Psoas muscle (tissue), 8 donors: ENCODE results near the gene IKZF1. TPM values are rescaled to one million over a fixed set of nuclear protein-coding genes. Genes with fewer than 3 reads are reported as not detected.
A peak's percentile ranks its signal among the peaks of the same experiment; 100 is the strongest.

Experiments
- ATAC-seq, 4 donors: fragments of 200-7000 bp; cut with Tn5 transposase; one replicate each; pipeline ENCODE4 v1.9.1; 2020; ENCODE audit warnings: moderate library complexity in 3 of 4, mild to moderate bottlenecking in 2 of 4
- DNase-seq, 2 donors: peaks; one replicate each; pipeline ENCODE4 v3.0.0-alpha.2; 2020
- H3K27ac ChIP-seq: fragments of 200-600 bp; one replicate; pipeline ENCODE4 v1.8.0; 2022
- H3K27me3 ChIP-seq, 3 donors: fragments of 200-600 bp in 1 of 3; one replicate each; pipeline versions ENCODE4 v1.6.1 to v1.8.0; 2013 to 2022; ENCODE audit warnings: low read length in 2 of 3, mild to moderate bottlenecking in 2 of 3, moderate library complexity in 1 of 3; ENCODE audit not compliant: insufficient read depth in 3 of 3
- H3K36me3 ChIP-seq, 2 donors: fragments of 200-600 bp in 1 of 2; one replicate each; pipeline versions ENCODE4 v1.6.1 to v1.8.0; 2013 to 2022; ENCODE audit warnings: low read depth in 1 of 2, mild to moderate bottlenecking in 1 of 2, moderate library complexity in 1 of 2; ENCODE audit not compliant: insufficient read depth in 1 of 2
- H3K4me1 ChIP-seq: fragments of 200-600 bp; one replicate; pipeline ENCODE4 v1.8.0; 2022
- H3K4me3 ChIP-seq: fragments of 200-600 bp; one replicate; pipeline ENCODE4 v1.8.0; 2022; ENCODE audit warnings: mild to moderate bottlenecking
- H3K9me3 ChIP-seq: fragments of 200-600 bp; one replicate; pipeline ENCODE4 v1.8.0; 2022
- WGBS, 3 donors: extraction: QIAGEN DNeasy Blood & Tissue Kit; methylation state at CpG; one replicate each; pipeline versions ENCODE4 v1.1.6 to v1.1.7; 2013; 5-methylcytosine and 5-hydroxymethylcytosine counted together
- intact Hi-C, 2 donors: fragments of 100-400 bp; cut with DNase I; formaldehyde crosslinking; loops; one replicate each; pipeline versions ENCODE4 v1.11.0 to v1.14.2; 2022
- polyA plus RNA-seq, 3 donors: library from polyadenylated mRNA; stranded (reverse); fragments of 200-250 nt; gene quantifications; one replicate each; pipeline ENCODE4 v1.2.3, GENCODE V29; 2013
- total RNA-seq, 4 donors: library from RNA; stranded (reverse); fragmentation: NEBNext Ultra II Directional in 2 of 4; extraction: Animal tissue kit (Norgen Biotek cat#: 25700) in 2 of 4; gene quantifications; one replicate each; pipeline versions ENCODE4 v1.2.1 to v1.2.4, GENCODE V29; 2021 to 2023
- TF ChIP-seq, protein P1 (sequence below): fragments of 200-600 bp; IDR thresholded peaks from one replicate; pipeline ENCODE4 v1.8.0; 2022; ENCODE audit warnings: antibody characterized with exemption
- donor health status: healthy with polysubstance abuse.
- donor health status: DM: no; HTN: no; CAD: no; lungs with moderate emphysema.
- donor health status: Bipolar disorder and iron deficiency.
- donor health status: healthy.
- donor health status: DM: yes; HTN: yes; CAD: no.
- donor health status: DM: no; HTN: no; CAD: no.
- donor health status: DM: no; HTN: no; CAD: no.
- donor health status: DM: yes; HTN: yes; CAD: no.

The IKZF1 gene
- total and polyA plus RNA-seq, 7 donors = 0.18 to 2.0 (median 1.1) TPM

DNA sequence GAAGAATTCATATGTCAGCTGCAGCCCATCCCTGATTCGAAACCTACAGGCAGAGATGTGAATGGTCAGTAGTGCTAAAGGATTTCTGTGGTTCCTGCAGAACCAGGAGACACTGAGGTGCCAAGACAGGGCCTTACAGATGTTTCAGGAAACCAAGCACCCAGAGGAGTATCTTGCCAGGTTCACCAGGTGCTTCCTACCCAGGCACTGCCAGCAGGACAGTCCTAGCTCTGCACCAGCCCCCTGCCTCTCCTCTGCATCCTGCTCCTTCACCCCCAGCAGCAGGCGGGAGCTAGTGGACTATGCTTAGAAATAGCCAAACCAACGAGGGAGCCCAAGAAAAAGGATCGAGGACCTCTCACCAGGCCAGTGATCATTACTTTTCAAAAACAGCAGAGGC lies 4.2 kb upstream of the IKZF1 start:
- Histone ChIP-seq H3K4me3 (no peak overlapping the region), H3K36me3 (no peaks in the 10 kb centered on the region), H3K27ac (no peak overlapping the region), H3K4me1 (peaks cover 3% of the 10 kb centered on the region), H3K9me3 (no peaks in the 10 kb centered on the region), H3K27me3 (peaks cover 3 to 56% (median 14%) of the 10 kb centered on the region in 3 donors)
- intact Hi-C loops = no loop called here
- DNase-seq (no peak), ATAC-seq (no peak)
- WGBS, 3 donors = 59 to 62% (median 60%) methylated on average over 4 of the region's 4 CpGs
- TF ChIP-seq, protein P1, sequence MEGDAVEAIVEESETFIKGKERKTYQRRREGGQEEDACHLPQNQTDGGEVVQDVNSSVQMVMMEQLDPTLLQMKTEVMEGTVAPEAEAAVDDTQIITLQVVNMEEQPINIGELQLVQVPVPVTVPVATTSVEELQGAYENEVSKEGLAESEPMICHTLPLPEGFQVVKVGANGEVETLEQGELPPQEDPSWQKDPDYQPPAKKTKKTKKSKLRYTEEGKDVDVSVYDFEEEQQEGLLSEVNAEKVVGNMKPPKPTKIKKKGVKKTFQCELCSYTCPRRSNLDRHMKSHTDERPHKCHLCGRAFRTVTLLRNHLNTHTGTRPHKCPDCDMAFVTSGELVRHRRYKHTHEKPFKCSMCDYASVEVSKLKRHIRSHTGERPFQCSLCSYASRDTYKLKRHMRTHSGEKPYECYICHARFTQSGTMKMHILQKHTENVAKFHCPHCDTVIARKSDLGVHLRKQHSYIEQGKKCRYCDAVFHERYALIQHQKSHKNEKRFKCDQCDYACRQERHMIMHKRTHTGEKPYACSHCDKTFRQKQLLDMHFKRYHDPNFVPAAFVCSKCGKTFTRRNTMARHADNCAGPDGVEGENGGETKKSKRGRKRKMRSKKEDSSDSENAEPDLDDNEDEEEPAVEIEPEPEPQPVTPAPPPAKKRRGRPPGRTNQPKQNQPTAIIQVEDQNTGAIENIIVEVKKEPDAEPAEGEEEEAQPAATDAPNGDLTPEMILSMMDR = no peak

GRCh38 chr7:50302486-50303334 lies 1.8 kb upstream of the IKZF1 start:
- TF ChIP-seq, protein P1 = no peak
- Histone ChIP-seq H3K4me3 (no peak overlapping the region), H3K27ac (no peak overlapping the region), H3K27me3 (peaks cover 3 to 71% (median 14%) of the 10 kb centered on the region in 3 donors), H3K9me3 (no peaks in the 10 kb centered on the region), H3K36me3 (no peaks in the 10 kb centered on the region), H3K4me1 (peaks cover 3% of the 10 kb centered on the region)
- no peak for DNase-seq
- intact Hi-C loops = no loop called here
- ATAC-seq = no peak
- WGBS, 3 donors = 82 to 83% (median 82%) methylated on average over 28 of the region's 28 CpGs

- H3K27ac ChIP-seq = no peak overlapping the region
- TF ChIP-seq, protein P1 = no peak
- DNase-seq (no peak), ATAC-seq (no peak)
- H3K4me1 ChIP-seq = peaks cover 3% of the 10 kb centered on the region
- WGBS, 3 donors = 5 to 22% (median 12%) methylated on average over 26 to 100 of the region's 100 CpGs
- peak overlapping the region; percentile 59 for H3K4me3 ChIP-seq
- no peaks in the 10 kb centered on the region for H3K9me3 ChIP-seq
- peaks cover 3 to 71% (median 14%) of the 10 kb centered on the region in 3 donors for H3K27me3 ChIP-seq
- intact Hi-C loops = no loop called here
- H3K36me3 ChIP-seq = no peaks in the 10 kb centered on the region
These were observed 984 bp upstream of the IKZF1 start for GRCh38 chr7:50303335-50304128.

DNA sequence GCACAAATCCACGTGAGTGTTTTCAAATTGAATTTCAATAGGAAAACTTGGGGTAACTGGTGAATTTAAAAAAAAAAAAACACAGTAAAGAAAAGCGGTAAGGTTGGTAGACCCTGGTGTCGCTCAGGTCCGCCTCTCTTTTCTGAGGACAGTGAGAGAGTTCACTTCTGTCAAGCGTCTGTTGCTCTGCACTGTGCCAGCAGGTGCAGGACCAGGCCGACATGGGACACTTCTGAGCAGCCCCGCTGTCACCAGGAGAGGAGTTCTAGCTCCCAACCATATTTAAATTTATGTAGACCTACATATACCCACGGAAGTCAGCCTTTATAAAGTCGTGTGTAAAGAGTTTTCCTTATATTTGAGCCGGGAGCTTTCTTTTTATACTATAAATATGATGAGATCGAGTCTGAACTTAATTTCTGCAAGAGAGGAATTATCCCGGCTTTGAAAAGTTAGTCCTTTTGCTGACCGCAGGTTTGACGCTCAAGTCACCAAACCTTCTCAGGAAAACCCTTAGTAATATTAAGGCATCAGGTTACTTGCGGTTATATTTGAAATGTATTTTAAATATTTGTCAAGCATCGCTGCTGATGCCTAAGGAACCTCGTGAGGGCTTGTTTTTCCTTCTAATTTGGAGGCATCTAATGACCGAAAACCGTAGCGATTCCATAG lies 531 bp downstream of the IKZF1 start:
- 8 to 11% (median 9%) methylated on average over 20 of the region's 20 CpGs for WGBS, 3 donors
- ATAC-seq = no peak

More for the DNA sequence above, 531 bp downstream of the IKZF1 start:
- Histone ChIP-seq H3K27me3 (peaks cover 3 to 59% (median 14%) of the 10 kb centered on the region in 3 donors), H3K36me3 (no peaks in the 10 kb centered on the region), H3K27ac (no peak overlapping the region), H3K4me3 (peak overlapping the region; percentile 59), H3K9me3 (no peaks in the 10 kb centered on the region), H3K4me1 (peaks cover 3% of the 10 kb centered on the region)
- no peak for DNase-seq
- TF ChIP-seq, protein P1 = no peak
- intact Hi-C loops = no loop called here
